ENCODE data around the gene OPCML. TPM values are rescaled to one million over a fixed set of nuclear protein-coding genes. Genes with fewer than 3 reads are reported as not detected.

Gene OPCML
- total RNA-seq (2014; rRNA removed): not detected in 2 replicates
- polyA plus RNA-seq (2012): not detected

- no peak for DNase-seq (ENCODE audit: low read depth)
These were observed at the start of gene OPCML for GRCh38 chr11:133531971-133532651. Gene OPCML (minus strand): TSS chr11:133532501.

GRCh38 chr11:133581091-133581490 is 48.8 kb upstream of the OPCML start:
- no peak for DNase-seq (ENCODE audit: low read depth)

- no peak for DNase-seq (ENCODE audit: low read depth)
These were observed 47.1 kb upstream of the OPCML start for GRCh38 chr11:133579165-133580031.

GRCh38 chr11:133577403-133577802 is 45.1 kb upstream of the OPCML start:
- DNase-seq (ENCODE audit: low read depth): no peak

- no peak for DNase-seq (ENCODE audit: low read depth)
These were observed 44.0 kb upstream of the OPCML start for GRCh38 chr11:133576351-133576750.

- DNase-seq (ENCODE audit: low read depth): no peak
These were observed 40.8 kb upstream of the OPCML start for GRCh38 chr11:133573081-133573480.

- no peak for DNase-seq (ENCODE audit: low read depth)
These were observed 38.1 kb upstream of the OPCML start for GRCh38 chr11:133570376-133570775.

- DNase-seq (ENCODE audit: low read depth): no peak
These were observed 31.3 kb upstream of the OPCML start for GRCh38 chr11:133563505-133564025.

GRCh38 chr11:133560472-133560855 is 28.2 kb upstream of the OPCML start:
- DNase-seq (ENCODE audit: low read depth): no peak

GRCh38 chr11:133559833-133560471 is 27.7 kb upstream of the OPCML start:
- no peak for DNase-seq (ENCODE audit: low read depth)

GRCh38 chr11:133559382-133559781 is 27.1 kb upstream of the OPCML start:
- no peak for DNase-seq (ENCODE audit: low read depth)

- DNase-seq (ENCODE audit: low read depth): no peak
These were observed 22.7 kb upstream of the OPCML start for GRCh38 chr11:133555034-133555433.

GRCh38 chr11:133553885-133554740 is 21.8 kb upstream of the OPCML start:
- DNase-seq (ENCODE audit: low read depth): no peak

GRCh38 chr11:133552938-133553337 is 20.6 kb upstream of the OPCML start:
- no peak for DNase-seq (ENCODE audit: low read depth)

- DNase-seq (ENCODE audit: low read depth): no peak
These were observed 18.8 kb upstream of the OPCML start for GRCh38 chr11:133551064-133551463.

GRCh38 chr11:133549826-133550225 is 17.5 kb upstream of the OPCML start:
- DNase-seq (ENCODE audit: low read depth): no peak

GRCh38 chr11:133548641-133549040 is 16.3 kb upstream of the OPCML start:
- DNase-seq (ENCODE audit: low read depth): no peak

GRCh38 chr11:133547808-133548494 is 15.7 kb upstream of the OPCML start:
- DNase-seq (ENCODE audit: low read depth): no peak

- no peak for DNase-seq (ENCODE audit: low read depth)
These were observed 13.0 kb upstream of the OPCML start for GRCh38 chr11:133545199-133545803.

GRCh38 chr11:133541720-133542095 is 9.4 kb upstream of the OPCML start:
- DNase-seq (ENCODE audit: low read depth): no peak

All from LHCN-M2 (cell line).